Ovary (tissue), 3 donors: ENCODE measurements around the gene ROBO3.

Experiments
- CTCF ChIP-seq, 3 donors: fragments of 450-650 bp in 2 of 3; fragments of 200-600 bp in 1 of 3; IDR thresholded peaks; one replicate each; pipeline versions ENCODE4 v1.5.1 to v1.8.0; 2016 to 2022; ENCODE audit warnings: antibody characterized with exemption in 3 of 3, mild to moderate bottlenecking in 1 of 3
- EP300 ChIP-seq: sonication (generic); formaldehyde crosslinking; IDR thresholded peaks from one replicate; pipeline ENCODE4 v1.6.1; 2017; ENCODE audit warnings: antibody characterized with exemption
- donor health status: DM: no; HTN: no; CAD: no.

- no peak for TF ChIP-seq CTCF (IDR thresholded peaks at IDR 0.05)
- no peak for TF ChIP-seq EP300
Observed at GRCh38 chr11:124878759-124879492, 13.7 kb downstream of the ROBO3 start.
